ENCODE results near the gene SLC4A9.

The SLC4A9 gene

DNA sequence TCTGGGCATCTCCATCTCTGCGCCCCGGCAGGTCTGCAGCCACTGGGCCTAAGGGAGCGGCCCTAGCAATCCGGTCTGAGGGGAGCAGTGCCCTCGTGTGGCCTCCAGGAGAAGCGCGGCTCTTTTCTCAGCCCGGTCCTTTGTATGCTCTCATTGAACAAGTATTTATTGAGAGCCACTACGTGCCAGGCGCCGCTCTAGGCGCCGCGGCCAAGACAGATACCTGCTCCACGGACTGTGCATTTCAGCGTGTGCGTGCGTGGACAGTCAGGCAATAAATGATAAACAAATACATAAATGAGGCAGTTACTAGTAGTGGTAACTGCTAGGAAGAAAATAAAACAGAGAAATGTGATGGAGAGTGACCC, 2.3 kb upstream of the SLC4A9 start:
- Histone ChIP-seq H3F3A (ENCODE audit: insufficient read depth, low read length) (no peaks in the 10 kb centered on the region), H3K9me3 (ENCODE audit: low read length) (no peaks in the 10 kb centered on the region), H3K4me2 (ENCODE audit: low read length) (peak overlapping the region; percentile 44), H3K79me2 (ENCODE audit: insufficient read depth, low read length) (no peaks in the 10 kb centered on the region), H3K4me1 (ENCODE audit: insufficient read depth, low read length, severe bottlenecking) (peaks cover 21% of the 10 kb centered on the region), H2AFZ (ENCODE audit: low read length) (no peak overlapping the region), H3K27me3 (ENCODE audit: insufficient read depth, low read length) (no peaks in the 10 kb centered on the region), H3K9me2 (ENCODE audit: low read depth, low read length) (no peaks in the 10 kb centered on the region), H3K27ac (ENCODE audit: low read depth, low read length, poor library complexity, severe bottlenecking) (no peak overlapping the region), H3K36me3 (ENCODE audit: insufficient read depth, low read length) (no peaks in the 10 kb centered on the region), H3K9ac (ENCODE audit: low read length) (no peak overlapping the region), H3K4me3 (ENCODE audit: low read depth, low read length, poor library complexity, severe bottlenecking) (no peak overlapping the region), H4K20me1 (ENCODE audit: insufficient read depth, low read length) (no peaks in the 10 kb centered on the region)
- TF ChIP-seq EZH2 (IDR thresholded peaks at IDR 0.05; ENCODE audit: borderline replicate concordance, low read length), result no peak
- TF ChIP-seq, protein P1, sequence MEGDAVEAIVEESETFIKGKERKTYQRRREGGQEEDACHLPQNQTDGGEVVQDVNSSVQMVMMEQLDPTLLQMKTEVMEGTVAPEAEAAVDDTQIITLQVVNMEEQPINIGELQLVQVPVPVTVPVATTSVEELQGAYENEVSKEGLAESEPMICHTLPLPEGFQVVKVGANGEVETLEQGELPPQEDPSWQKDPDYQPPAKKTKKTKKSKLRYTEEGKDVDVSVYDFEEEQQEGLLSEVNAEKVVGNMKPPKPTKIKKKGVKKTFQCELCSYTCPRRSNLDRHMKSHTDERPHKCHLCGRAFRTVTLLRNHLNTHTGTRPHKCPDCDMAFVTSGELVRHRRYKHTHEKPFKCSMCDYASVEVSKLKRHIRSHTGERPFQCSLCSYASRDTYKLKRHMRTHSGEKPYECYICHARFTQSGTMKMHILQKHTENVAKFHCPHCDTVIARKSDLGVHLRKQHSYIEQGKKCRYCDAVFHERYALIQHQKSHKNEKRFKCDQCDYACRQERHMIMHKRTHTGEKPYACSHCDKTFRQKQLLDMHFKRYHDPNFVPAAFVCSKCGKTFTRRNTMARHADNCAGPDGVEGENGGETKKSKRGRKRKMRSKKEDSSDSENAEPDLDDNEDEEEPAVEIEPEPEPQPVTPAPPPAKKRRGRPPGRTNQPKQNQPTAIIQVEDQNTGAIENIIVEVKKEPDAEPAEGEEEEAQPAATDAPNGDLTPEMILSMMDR (IDR thresholded peaks at IDR 0.05; ENCODE audit: low read length), result peak; percentile 96

DNA sequence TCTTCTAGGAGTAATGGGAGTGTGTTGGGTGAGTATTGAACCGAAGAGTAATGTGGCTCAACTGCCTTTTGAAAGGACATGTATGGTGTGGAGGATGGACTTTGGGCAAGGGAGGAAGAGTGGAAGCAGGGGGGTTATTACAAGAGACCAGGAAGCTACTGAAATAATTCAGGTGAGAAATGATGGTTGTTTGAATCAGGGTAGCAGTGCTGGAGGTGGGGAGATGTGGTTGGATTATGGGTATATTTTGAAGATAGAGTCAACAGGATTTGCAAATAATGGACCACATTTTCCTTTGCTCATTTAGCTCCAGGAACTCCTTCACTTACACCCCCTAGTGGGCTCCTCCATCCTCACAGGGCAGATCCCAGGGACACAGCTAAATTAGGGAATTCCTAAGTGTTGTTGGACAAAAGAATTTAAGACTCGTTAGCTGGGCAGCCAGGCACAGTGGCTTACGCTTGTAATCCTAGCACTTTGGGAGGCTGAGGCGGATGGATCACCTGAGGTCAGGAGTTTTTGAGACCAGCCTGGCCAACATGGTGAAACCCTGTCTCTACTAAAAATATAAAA, 1.2 kb upstream of the SLC4A9 start:
- TF ChIP-seq, protein P1 (IDR thresholded peaks at IDR 0.05; ENCODE audit: low read length), result peak; percentile 22; the same call in 1 of the 2 replicates
- no peak for TF ChIP-seq EZH2 (IDR thresholded peaks at IDR 0.05; ENCODE audit: borderline replicate concordance, low read length)
- Histone ChIP-seq H3K27ac (ENCODE audit: low read depth, low read length, poor library complexity, severe bottlenecking) (no peak overlapping the region), H3K4me1 (ENCODE audit: insufficient read depth, low read length, severe bottlenecking) (peaks cover 25% of the 10 kb centered on the region), H3F3A (ENCODE audit: insufficient read depth, low read length) (no peaks in the 10 kb centered on the region), H3K9ac (ENCODE audit: low read length) (no peak overlapping the region), H4K20me1 (ENCODE audit: insufficient read depth, low read length) (no peaks in the 10 kb centered on the region), H3K36me3 (ENCODE audit: insufficient read depth, low read length) (no peaks in the 10 kb centered on the region), H3K79me2 (ENCODE audit: insufficient read depth, low read length) (no peaks in the 10 kb centered on the region), H3K9me3 (ENCODE audit: low read length) (no peaks in the 10 kb centered on the region), H2AFZ (ENCODE audit: low read length) (no peak overlapping the region), H3K4me2 (ENCODE audit: low read length) (no peak overlapping the region), H3K9me2 (ENCODE audit: low read depth, low read length) (no peaks in the 10 kb centered on the region), H3K27me3 (ENCODE audit: insufficient read depth, low read length) (no peaks in the 10 kb centered on the region), H3K4me3 (ENCODE audit: low read depth, low read length, poor library complexity, severe bottlenecking) (no peak overlapping the region)

DNA sequence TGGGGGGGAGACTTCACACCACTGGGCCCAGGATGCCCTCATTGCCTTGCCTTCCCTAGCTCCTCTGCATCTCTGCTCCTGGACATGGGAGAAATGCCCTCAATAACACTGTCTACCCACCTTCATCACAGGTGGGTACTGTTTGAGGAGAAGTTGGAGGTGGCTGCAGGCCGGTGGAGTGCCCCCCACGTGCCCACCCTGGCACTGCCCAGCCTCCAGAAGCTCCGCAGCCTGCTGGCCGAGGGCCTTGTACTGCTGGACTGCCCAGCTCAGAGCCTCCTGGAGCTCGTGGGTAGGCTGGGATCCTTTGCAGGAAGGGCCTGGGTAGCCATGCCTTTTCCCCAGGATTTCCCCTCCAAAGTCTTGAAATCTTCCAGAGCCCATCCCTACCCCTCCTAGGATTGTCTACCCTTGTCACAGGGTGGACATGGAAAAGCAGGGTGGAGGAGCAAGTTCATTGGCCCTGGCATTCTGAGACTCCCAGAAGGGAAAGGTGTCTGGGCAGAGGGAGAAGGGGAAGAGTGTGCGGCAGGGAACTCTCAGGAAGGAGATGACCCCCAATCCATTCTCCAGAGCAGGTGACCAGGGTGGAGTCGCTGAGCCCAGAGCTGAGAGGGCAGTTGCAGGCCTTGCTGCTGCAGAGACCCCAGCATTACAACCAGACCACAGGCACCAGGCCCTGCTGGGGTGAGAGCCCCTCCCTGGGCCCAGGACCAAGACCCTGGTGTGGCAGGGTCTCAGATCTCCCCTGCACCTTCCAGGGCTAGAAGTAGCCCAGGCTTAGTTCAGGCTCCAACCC, 886 bp downstream of the SLC4A9 start:
- no peak for TF ChIP-seq EZH2 (IDR thresholded peaks at IDR 0.05; ENCODE audit: borderline replicate concordance, low read length)
- TF ChIP-seq, protein P1 (IDR thresholded peaks at IDR 0.05; ENCODE audit: low read length), result no peak
- H3F3A ChIP-seq (ENCODE audit: insufficient read depth, low read length), result no peaks in the 10 kb centered on the region
- no peak overlapping the region for H3K4me3 ChIP-seq (ENCODE audit: low read depth, low read length, poor library complexity, severe bottlenecking)
- no peak overlapping the region for H3K4me2 ChIP-seq (ENCODE audit: low read length)
- no peak overlapping the region for H3K27ac ChIP-seq (ENCODE audit: low read depth, low read length, poor library complexity, severe bottlenecking)
- no peak overlapping the region for H3K9ac ChIP-seq (ENCODE audit: low read length)
- no peaks in the 10 kb centered on the region for H3K79me2 ChIP-seq (ENCODE audit: insufficient read depth, low read length)
- no peaks in the 10 kb centered on the region for H3K9me2 ChIP-seq (ENCODE audit: low read depth, low read length)
- no peak overlapping the region for H2AFZ ChIP-seq (ENCODE audit: low read length)
- no peaks in the 10 kb centered on the region for H3K36me3 ChIP-seq (ENCODE audit: insufficient read depth, low read length)
- no peaks in the 10 kb centered on the region for H3K27me3 ChIP-seq (ENCODE audit: insufficient read depth, low read length)
- no peaks in the 10 kb centered on the region for H3K9me3 ChIP-seq (ENCODE audit: low read length)
- H3K4me1 ChIP-seq (ENCODE audit: insufficient read depth, low read length, severe bottlenecking), result peaks cover 22% of the 10 kb centered on the region
- no peaks in the 10 kb centered on the region for H4K20me1 ChIP-seq (ENCODE audit: insufficient read depth, low read length)
